GM18526 (cell line): ENCODE data around the gene MTM1.

Source experiments
- POLR2A ChIP-seq: IDR thresholded peaks from 3 replicates; pipeline ENCODE4 v1.6.1; 2011; ENCODE audit not compliant: insufficient read length; ENCODE audit errors: extremely low read depth

Gene MTM1

GRCh38 chrX:150544222-150544787 is 24.1 kb upstream of the MTM1 start:
- TF ChIP-seq POLR2A: no peak

DNA sequence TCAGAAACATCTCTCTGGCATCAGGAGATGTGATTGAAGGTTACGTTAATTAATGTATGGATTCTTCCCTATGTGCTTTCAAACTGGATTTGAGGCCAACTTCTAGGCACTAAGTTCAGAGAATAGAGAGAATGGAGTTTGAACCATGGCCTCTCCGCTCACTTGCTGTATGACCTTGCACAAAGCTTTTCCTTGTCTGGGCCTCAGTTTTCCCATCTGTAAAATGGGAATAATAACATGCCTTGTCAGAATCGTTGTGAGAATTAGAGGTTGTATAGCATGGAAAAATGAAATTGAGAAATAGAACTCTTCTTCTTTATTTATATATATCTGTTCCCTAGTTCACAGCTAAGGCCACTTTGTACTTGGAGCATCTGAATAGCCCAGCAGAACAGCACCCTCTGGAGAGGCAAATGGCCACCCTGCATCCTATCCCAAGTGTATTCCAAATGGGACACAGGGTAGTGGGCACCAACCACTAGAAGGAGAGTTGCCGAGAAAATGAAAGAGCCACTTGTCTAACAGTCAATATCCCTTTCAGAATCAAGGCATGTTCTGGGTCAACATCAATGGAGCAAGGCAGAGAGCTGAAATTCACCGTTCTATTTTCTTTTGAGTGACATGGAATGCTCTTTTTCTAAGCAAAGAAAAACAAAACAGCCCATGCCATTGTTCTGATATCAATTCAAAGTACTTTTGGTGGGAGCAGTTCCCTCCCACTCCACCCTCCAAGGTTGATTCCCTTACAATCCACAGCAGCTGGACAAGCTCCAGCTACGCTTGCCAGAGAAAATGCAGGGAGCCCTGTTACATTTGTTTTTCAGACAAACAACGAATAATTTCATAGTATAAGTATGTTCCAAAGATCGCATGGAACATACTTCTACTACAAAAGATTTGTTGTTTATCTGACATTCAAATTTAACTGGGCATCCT is 23.3 kb upstream of the MTM1 start:
- no peak for TF ChIP-seq POLR2A

DNA sequence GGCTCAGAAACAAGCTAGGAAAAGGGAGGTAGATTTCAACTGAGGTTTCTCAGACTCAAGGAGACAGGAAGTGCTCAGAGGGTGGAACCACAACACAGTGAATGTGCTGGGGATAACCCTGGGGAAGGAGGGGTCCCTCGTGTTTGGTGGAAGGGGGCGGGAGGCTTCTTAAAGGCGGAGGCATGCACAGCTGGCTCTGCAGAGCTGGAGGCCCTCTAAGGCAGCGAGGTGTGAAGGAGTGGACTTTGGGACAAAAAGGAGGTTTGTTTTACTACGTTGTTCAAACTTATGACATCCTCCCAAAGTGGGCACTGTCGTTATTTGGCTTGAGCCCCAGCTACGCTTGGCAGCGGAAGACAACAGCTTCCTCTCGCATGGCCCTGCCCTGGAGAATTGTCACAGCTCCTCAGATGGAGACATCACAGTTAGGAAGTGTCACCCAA is 21.7 kb upstream of the MTM1 start:
- TF ChIP-seq POLR2A: no peak

GRCh38 chrX:150547375-150548115 is 20.9 kb upstream of the MTM1 start:
- TF ChIP-seq POLR2A: no peak

DNA sequence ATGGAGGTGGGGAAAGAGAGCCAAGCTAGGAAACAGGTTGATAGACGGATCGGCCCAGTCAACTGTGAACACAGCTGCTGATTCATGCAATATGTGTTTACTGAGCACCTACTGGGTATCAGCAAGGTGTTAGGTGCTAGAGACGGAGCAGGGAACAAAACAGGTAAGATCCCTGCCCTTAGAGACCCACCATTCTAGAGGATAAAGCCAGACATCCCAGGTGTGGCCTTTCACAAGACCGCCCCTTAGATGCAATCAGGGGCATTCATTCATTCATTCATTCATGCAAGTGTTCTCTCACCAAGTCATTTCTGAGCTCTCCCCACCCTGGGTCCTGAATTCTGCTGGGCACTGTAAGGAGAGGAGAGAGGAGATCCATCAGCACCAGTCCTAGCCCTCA is 20.2 kb upstream of the MTM1 start:
- no peak for TF ChIP-seq POLR2A

- TF ChIP-seq POLR2A: no peak
These were observed 19.7 kb upstream of the MTM1 start for GRCh38 chrX:150548684-150549083.

GRCh38 chrX:150551963-150552362 is 16.5 kb upstream of the MTM1 start:
- no peak for TF ChIP-seq POLR2A

DNA sequence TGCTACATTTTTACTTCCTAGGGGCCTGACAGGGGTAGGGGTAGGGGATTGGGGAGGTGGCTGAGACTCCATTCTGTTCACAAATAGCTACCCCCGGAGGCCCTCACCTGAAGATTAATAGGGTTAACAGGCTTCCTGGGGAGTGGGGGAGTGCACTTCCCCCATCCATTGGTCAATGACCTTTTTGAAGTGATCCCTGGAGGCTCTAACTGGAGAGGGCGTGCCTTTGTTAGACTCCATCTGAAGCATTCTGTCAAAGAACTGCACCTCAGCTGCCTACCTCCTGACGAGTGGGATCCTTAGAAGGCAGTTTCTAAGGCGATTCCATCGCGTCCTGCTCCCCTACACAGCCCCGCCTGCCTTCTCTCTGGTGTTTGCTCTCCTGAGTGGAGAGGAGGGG is 10.0 kb upstream of the MTM1 start:
- no peak for TF ChIP-seq POLR2A

GRCh38 chrX:150564838-150565237 is 3.6 kb upstream of the MTM1 start:
- no peak for TF ChIP-seq POLR2A

DNA sequence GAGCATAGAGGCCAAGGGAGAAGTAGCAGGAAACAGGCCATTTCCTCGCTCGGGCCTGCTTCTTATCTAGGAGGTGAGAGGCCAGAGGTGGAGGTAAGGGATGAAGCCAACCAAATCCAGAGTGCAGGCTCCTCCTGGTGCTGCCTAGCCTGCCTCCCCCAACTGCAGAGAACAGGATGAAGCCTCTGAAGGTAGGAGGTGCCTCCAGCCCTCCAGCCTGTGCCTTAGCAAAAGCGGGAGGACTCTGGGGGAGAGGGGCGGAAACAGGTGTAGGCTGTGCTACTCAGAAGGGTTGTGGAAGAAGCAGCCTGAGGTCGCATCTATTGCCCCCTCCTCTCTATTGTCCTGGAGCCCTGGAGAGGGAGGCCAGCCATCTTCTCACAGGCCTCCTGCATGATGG is 2.9 kb upstream of the MTM1 start:
- TF ChIP-seq POLR2A: no peak

DNA sequence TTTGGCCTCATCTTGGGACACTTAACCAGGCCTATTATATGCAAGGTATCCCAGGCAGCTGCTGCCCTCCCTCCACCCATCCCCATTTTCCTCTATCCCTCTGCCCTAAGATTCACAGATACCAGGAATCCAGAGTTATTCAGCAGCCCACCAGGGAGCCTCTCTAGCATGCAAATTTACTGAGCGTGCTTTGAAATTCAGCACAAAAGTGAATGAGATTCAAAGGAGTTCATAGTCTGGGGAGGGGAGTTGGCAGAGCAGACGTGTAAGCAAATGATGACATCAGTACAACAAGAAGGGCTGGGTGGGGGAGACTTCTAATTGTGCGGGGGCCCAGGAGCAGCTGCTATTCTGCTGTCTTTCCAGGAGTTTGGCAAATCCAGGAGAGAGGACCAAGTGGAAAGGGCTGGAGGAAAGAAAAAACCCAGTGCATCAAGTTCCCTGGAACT is 1.7 kb upstream of the MTM1 start:
- no peak for TF ChIP-seq POLR2A

- no peak for TF ChIP-seq POLR2A
These were observed 639 bp upstream of the MTM1 start for GRCh38 chrX:150567645-150568319.

DNA sequence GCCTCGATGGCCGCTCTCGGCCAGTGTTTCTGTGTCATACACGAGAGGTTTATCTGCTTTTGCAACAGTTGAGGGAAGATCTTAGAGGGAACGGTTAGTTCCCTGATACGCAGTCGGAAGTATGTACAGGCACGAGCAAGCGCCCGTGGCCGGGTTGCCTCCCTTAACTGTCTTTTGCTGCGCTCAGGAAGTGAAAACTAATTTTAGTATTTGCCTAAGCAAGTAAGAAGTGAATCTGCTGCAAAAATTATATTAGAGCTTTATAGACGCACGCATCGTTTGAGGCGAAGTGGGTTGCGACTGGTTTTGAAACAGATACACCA is 695 bp downstream of the MTM1 start:
- no peak for TF ChIP-seq POLR2A

DNA sequence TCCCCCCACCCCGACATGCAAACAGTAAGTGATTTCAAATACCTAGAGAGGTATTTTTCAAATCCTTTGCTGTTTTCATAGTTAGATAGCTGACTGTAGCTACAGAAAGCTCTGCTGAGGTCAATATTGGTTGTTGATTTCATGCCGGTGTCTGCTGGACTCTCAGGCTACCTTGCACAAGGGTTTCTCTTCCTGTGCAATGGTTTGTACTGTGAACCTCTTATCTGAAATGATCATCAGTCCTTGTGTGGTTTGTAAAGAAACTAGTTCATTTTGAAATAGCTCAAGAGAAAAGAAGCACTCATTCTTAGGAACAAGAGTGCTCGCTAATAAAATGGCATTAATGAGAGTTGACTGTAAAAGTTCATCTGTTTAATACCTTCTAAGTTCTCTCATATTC is 2.1 kb downstream of the MTM1 start:
- no peak for TF ChIP-seq POLR2A

- no peak for TF ChIP-seq POLR2A
These were observed 3.8 kb downstream of the MTM1 start for GRCh38 chrX:150572206-150572605.

GRCh38 chrX:150573106-150573505 is 4.7 kb downstream of the MTM1 start:
- TF ChIP-seq POLR2A: no peak

DNA sequence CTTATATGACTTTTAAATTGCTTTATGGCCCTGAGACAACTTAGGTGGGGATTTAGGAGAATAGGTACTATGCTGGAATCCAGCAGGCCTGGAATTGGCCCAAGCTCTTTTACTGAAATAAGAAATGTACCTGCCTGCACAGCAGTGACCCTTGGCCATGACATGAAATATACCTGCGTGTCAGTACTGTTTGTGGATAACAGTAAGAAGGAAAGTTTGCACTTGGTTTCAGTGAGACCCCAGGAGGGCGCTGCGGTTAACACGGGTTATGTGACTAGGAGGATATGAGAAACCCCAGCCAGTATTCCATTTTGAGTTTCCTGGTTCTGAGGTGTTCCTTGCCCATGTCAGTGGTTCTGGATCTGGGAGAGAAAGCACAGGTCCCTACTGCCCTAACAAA is 5.3 kb downstream of the MTM1 start:
- TF ChIP-seq POLR2A: no peak
